Panc1 (cell line): Measurements from ENCODE around the gene EIF1. TPM values are rescaled to one million over a fixed set of nuclear protein-coding genes. Genes with fewer than 3 reads are reported as not detected.

Experiments used
- ATAC-seq: fragments of 200-7000 bp; cut with Tn5 transposase; 2 replicates; pipeline ENCODE4 v1.9.1; 2020; ENCODE audit warnings: mild to moderate bottlenecking, moderate library complexity
- BruUV-seq: library from RNA; stranded (reverse); fragments of 400-500 nt; replicated peaks from 2 replicates; lab custom pipeline; 2021; lab: Mats Ljungman, UMichigan
- CTCF ChIA-PET: fragments of 300-600 bp; sonication (Branson Sonifier 250); formaldehyde crosslinking; loops from one replicate; lab custom pipeline; 2022; ENCODE audit warnings: antibody characterized with exemption; lab: Charles Lee
- POLR2A ChIA-PET: fragments of 300-600 bp; sonication (Branson Sonifier 250); formaldehyde crosslinking; loops from one replicate; lab custom pipeline; 2022; ENCODE audit warnings: antibody characterized with exemption; lab: Charles Lee
- DNase-seq: peaks from one replicate; pipeline ENCODE4 v3.0.0-alpha.2; 2010; ENCODE audit warnings: low read depth, low spot score
- H3K27ac ChIP-seq: 2 replicates; pipeline ENCODE4 v1.5.1; 2011; ENCODE audit warnings: mild to moderate bottlenecking, low read length, inconsistent platforms
- H3K27me3 ChIP-seq: fragments of 200-500 bp; sonication (Bioruptor generic); 2 replicates; pipeline ENCODE4 v1.6.0; 2014; ENCODE audit warnings: low read length, inconsistent platforms; ENCODE audit not compliant: control insufficient read depth, insufficient read depth
- H3K36me3 ChIP-seq: fragments of 200-500 bp; sonication (Bioruptor generic); 2 replicates; pipeline ENCODE4 v1.5.1; 2014; ENCODE audit warnings: inconsistent platforms, mild to moderate bottlenecking, low read length, moderate library complexity; ENCODE audit not compliant: control insufficient read depth, insufficient read depth
- H3K4me1 ChIP-seq: 2 replicates; pipeline ENCODE4 v1.5.1; 2011; ENCODE audit warnings: inconsistent platforms, mild to moderate bottlenecking, low read length, moderate library complexity; ENCODE audit not compliant: control insufficient read depth, insufficient read depth
- H3K4me3 ChIP-seq, 2 experiments: 2 replicates each; pipeline ENCODE4 v1.5.1; 2011 to 2012; ENCODE audit warnings: low read depth in 2 of 2, low read length in 2 of 2, mild to moderate bottlenecking in 2 of 2, inconsistent platforms in 1 of 2, moderate library complexity in 1 of 2
- H3K9me3 ChIP-seq: fragments of 200-500 bp; sonication (Bioruptor generic); 2 replicates; pipeline ENCODE4 v1.5.1; 2014; ENCODE audit warnings: low read depth, mild to moderate bottlenecking, inconsistent platforms, low read length, moderate library complexity; ENCODE audit not compliant: control insufficient read depth, insufficient read depth
- CTCF ChIP-seq: fragments of 450-650 bp; IDR thresholded peaks from 2 replicates; pipeline ENCODE4 v1.5.1; 2017; ENCODE audit warnings: mild to moderate bottlenecking
- POLR2AphosphoS5 ChIP-seq: IDR thresholded peaks from 2 replicates; pipeline ENCODE4 v1.6.1; 2012; ENCODE audit warnings: mild to moderate bottlenecking, low read depth, low read length, moderate library complexity
- REST ChIP-seq, 2 experiments: IDR thresholded peaks; 2 replicates each; pipeline ENCODE4 v1.6.1; 2011 to 2012; ENCODE audit warnings: low read depth in 2 of 2, control low read depth in 1 of 2, low read length in 1 of 2, mild to moderate bottlenecking in 1 of 2, moderate library complexity in 1 of 2; ENCODE audit not compliant: insufficient read depth in 1 of 2
- SIN3A ChIP-seq: IDR thresholded peaks from 2 replicates; pipeline ENCODE4 v1.6.1; 2012; ENCODE audit warnings: low read depth, mild to moderate bottlenecking, low read length, moderate library complexity, borderline replicate concordance; ENCODE audit not compliant: insufficient read depth
- TCF7L2 ChIP-seq: IDR thresholded peaks from 2 replicates; pipeline ENCODE4 v1.6.1; 2011; ENCODE audit warnings: mild to moderate bottlenecking, low read depth, low read length, inconsistent platforms
- in situ Hi-C: cut with HindIII; loops from 2 replicates; pipeline ENCODE4 v1.10.0; 2016; ENCODE audit warnings: low sequenced_read_pairs, low pct_unique_long_range_greater_than_20kb
- intact Hi-C: fragments of 100-400 bp; cut with micrococcal nuclease; formaldehyde crosslinking; loops from one replicate; pipeline ENCODE4 v1.10.0; 2022; ENCODE audit not compliant: unreplicated experiment
- total RNA-seq: library from RNA; stranded (reverse); gene quantifications from one replicate; pipeline ENCODE4 v1.2.1, GENCODE V29; 2021; ENCODE audit not compliant: unreplicated experiment

Gene EIF1
- total RNA-seq, 1 experiment from 2014 or later = 747 TPM

- TF ChIP-seq POLR2AphosphoS5 = no peak
Measured at GRCh38 chr17:41679740-41680425, 8.8 kb upstream of the EIF1 start (continued).

- Histone ChIP-seq H3K27ac (no peak overlapping the region), H3K4me3 (no peak overlapping the region), H3K9me3 (no peaks in the 10 kb centered on the region), H3K4me1 (peaks cover 6% of the 10 kb centered on the region), H3K27me3 (no peaks in the 10 kb centered on the region), H3K36me3 (no peaks in the 10 kb centered on the region)
- in situ Hi-C loops = no loop called here
- DNase-seq = no peak
- ChIA-PET CTCF (interaction anchor here (0.6 to 0.8 kb wide), 3 partner anchors 15 to 106 kb away, joined by 3 to 4 read pairs (median 3); partner anchors contain the start of gene JUP), POLR2A (interaction anchor here (0.6 to 2.8 kb wide), 2 partner anchors 8 to 140 kb away, joined by 9 to 22 read pairs; partner anchors contain the start of gene EIF1)
- TF ChIP-seq SIN3A (no peak), TCF7L2 (no peak), POLR2AphosphoS5 (no peak), REST (IDR thresholded peaks at IDR 0.05; ENCODE audit: insufficient read depth in 1 of 2, low read depth in 2 of 2, low read length in 1 of 2) (no peak), CTCF (no peak)
- no peak for ATAC-seq
- intact Hi-C loops = no loop called here
- no TSS peak for BruUV-seq
Measured at GRCh38 chr17:41680426-41681040, 8.2 kb upstream of the EIF1 start.

GRCh38 chr17:41681776-41682175 lies 6.9 kb upstream of the EIF1 start:
- Histone ChIP-seq H3K4me1 (peaks cover 6% of the 10 kb centered on the region), H3K4me3 (no peak overlapping the region), H3K27ac (no peak overlapping the region), H3K36me3 (no peaks in the 10 kb centered on the region), H3K27me3 (no peaks in the 10 kb centered on the region), H3K9me3 (no peaks in the 10 kb centered on the region; the same call in 1 of the 2 replicates)
- in situ Hi-C loops = no loop called here
- intact Hi-C loops = no loop called here
- ATAC-seq (no peak), DNase-seq (no peak)
- CTCF ChIA-PET = interaction anchor here (0.5 kb wide), 1 partner anchor 9 kb away, joined by 6 read pairs; no protein-coding TSS in a partner anchor
- BruUV-seq = no TSS peak
- POLR2A ChIA-PET = no interaction called here
- TF ChIP-seq POLR2AphosphoS5 (no peak), SIN3A (no peak), REST (IDR thresholded peaks at IDR 0.05; ENCODE audit: insufficient read depth in 1 of 2, low read depth in 2 of 2, low read length in 1 of 2) (no peak), CTCF (no peak), TCF7L2 (no peak)
